Stimulated activated CD4-positive, alpha-beta T cell treated with anti-CD3 and anti-CD28 coated beads, TNF-alpha, amount 100 ng/mL, for 1 hour (primary cell): ENCODE data around the gene SELE.
"Not testable (repeated sequence)": the region's sequence is repeated elsewhere in the genome, so short reads cannot be mapped to it uniquely, and the experiment has no call there.

Source experiments
- DNase-seq, 3 donors: peaks; one replicate each; pipeline ENCODE4 v3.0.0-alpha.2; 2020; ENCODE audit warnings: low read depth in 3 of 3, low spot score in 1 of 3

The SELE gene

DNA sequence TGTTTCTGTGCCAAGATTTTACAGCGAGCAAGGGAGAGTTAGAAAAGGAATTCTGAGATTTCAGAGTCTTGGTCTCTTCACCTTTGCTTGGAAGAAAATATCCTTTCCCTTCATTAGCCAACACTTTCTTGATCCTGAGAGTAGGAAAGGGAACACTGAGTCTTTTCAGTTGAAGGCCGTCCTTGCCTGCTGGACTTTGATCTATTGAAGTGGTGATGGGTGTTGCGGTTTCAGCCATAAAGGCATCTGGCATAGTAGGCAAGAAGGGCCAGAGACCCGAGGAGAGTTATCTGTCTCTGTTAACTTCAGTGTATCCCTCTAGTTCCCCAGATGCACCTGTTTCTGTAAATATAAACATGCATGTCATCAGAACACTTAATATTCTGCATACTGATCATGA, 9.7 kb downstream of the SELE start:
- no peak for DNase-seq

DNA sequence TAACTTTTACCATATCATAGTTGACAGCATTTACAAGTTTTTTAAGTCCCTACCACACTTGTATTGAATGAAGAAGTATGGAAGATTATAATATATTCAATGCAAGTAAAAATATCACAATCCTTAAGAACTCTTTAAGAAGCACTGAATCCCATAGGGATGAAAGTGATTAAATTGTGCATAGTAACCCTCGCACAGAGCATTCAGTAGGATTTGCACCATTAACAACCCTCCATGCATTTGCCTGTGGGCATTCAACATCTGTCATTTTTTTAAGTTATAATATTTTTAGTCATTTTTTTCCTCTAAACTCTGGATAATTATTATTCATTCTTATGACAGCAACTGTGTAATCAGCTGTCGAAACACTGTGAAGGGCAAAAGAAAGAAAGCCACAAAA, 10.1 kb downstream of the SELE start:
- no peak for DNase-seq

DNA sequence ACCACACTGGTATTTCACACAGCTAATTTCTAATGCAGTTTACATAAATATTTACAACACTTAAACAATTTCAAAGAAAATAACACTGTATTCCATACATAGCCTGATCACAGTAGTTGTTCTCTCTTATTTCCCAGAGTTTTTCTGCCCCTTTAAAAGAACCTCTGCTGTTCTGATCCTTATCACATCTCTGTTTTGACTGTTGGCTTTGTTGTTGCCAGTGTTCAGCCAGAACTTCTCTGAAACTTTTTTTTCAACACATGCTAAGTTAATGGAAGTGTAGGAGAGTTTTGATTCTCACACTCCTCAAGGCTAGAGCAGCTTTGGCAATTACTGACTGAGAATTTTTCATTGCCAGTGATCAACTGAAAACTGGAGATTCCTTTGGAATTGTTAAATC, 11.1 kb downstream of the SELE start:
- no peak for DNase-seq

DNA sequence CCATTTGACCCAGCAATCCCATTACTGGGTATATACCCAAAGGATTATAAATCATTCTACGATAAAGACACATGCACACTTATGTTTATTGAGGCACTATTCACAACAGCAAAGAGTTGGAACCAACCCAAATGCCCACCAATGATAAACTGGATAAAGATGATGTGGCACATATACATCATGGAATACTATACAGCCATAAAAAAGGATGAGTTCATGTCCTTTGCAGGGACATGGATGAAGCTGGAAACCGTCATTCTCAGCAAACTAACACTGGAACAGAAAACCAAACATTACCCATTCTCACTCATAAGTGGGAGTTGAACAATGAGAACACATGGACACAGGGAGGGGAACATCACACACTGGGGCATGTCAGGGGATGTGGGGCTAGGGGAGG, 18.8 kb downstream of the SELE start:
- not testable (repeated sequence) for DNase-seq

DNA sequence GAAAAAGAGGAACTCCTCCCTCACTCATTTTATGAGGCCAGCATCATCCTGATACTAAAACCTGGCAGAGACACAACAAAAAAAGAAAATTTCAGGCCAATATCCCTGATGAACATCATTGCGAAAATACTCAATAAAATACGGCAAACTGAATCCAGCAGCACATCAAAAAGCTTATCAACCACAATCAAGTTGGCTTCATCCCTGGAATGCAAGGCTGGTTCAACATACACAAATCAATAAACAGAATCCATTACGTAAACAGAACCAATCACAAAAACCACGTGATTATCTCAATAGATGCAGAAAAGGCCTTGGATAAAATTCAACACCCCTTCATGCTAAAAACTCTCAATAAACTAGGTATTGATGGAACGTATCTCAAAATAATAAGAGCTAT, 20.8 kb downstream of the SELE start:
- not testable (repeated sequence) for DNase-seq

DNA sequence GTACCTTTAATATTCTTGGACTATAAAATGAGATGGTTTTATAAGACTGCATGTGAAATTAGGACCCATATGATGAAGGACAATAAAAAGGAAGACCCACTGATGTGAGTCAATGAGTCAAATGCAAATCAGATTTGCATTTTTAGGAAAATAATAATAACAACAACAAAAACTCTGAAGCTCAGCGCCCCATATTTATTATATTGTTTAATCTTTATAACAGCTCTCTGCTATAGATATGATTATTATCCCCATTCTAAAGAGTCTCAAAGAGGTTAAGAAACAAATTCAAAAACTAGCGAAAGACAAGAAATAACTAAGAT, 21.6 kb downstream of the SELE start:
- DNase-seq, result no peak

DNA sequence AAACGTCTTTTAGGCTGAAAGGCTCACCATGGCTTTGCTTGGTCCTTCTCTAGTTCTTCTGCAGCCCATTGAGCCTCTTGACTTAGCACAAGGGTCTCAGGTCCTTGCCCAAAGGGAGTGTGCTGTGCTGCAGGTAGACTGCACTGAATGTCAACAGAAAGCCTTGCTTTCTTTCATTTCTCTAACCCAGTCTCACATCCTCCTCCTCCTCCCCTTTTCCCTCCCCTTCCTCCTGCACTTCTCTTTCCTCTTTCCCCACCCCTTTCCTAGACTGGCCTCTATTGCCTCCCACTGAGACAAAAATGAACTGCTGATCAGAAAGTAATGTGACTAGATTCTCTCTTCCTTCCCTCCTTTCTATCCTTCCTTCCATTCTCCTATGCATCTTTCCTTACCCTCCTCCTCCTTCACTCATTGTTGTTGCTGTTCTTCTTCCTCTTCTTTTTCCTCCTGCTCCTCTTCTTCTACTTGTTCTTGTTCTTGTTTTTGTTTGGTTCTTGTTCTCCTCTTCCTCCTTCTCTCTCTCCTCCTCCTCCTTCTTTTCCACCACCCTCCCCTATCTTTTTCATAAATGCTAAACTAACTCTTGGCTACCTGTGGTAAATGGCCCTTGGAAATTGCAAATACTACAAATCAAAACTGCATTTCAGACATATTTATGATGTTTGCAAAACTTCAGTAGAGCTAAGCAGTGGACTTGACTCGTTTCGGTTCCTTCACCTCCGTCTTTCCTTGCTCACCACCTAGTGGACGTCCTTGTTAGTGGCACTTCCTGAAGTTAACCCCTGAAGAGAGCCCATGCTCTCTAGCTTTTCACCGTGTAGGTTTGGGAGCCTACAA, 22.2 kb downstream of the SELE start, which contains the start of gene SELL:
Gene SELL (minus strand): TSS at position 152 of the 840 bp plus-strand sequence. CDS start 122 bp downstream, at position 30.
- DNase-seq, result peak; percentile 46 to 52 (median 48)

DNA sequence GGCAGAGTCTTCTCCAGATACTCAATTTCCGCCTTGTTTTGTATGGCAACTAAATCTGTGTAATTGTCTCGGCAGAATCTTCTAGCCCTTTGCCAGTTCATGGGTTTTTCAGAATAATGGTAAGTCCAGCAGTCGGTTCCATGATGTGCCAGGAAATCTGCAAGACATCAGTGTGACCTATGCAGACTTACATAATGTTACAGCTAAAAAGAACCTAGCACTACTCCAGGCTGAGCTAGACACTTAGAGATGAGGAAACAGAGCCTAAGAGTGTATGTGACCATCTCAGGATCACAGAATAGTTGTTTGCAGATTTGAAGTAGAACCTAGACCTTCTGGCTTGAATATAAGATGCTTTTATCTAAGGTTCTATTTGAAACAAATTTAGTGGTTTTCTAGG, 25.2 kb downstream of the SELE start:
- DNase-seq, result no peak

DNA sequence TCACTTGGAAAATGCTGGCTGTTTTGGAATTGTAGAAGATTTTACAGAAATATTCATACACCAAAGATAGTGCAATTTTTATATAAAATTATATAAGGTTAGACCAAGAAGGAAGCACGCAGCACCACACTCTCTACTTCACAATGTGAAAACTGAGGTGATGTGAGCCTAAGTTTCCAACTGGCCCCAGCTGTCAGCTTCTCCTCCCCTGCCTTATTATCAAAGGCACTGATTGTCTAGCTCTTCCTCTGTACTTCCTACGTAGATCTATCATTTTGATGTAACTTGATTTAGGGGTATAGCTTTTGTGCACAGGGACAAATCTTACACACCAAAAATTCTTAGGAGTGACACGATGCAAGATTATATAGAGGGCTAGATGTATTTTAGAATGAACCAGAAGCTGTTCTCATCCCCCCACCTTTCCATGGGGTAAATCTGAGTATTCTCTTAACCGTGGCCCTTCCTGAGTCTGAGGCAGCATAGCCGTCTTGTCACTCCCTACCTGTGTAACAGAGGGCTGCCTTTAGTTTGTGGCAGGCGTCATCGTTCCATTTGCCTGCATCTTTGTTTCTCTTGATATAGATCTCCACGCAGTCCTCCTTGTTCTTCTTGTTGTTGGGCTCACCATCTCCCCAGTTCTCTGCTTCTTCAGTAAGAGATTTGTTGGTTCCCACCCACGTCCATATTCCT, 25.8 kb downstream of the SELE start:
- DNase-seq, result no peak

DNA sequence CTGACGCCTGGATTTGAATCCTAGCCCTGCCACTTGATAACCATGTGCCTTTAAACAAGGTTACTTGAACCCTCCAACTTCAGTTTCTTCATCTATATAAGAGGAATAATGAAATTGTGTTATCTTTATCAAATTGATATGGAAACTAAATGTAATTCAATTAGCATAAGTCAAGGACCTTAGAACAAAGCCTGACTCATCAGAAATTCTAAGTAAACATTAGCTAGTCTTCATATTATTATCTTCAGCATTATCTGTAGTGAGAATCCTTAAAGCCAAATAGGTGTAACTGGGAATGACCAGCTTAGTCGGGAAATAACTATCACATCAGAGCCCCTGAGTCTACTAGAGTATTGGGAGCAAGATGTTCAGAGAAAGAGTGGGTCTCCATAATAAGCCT, 29.1 kb downstream of the SELE start:
- no peak for DNase-seq

DNA sequence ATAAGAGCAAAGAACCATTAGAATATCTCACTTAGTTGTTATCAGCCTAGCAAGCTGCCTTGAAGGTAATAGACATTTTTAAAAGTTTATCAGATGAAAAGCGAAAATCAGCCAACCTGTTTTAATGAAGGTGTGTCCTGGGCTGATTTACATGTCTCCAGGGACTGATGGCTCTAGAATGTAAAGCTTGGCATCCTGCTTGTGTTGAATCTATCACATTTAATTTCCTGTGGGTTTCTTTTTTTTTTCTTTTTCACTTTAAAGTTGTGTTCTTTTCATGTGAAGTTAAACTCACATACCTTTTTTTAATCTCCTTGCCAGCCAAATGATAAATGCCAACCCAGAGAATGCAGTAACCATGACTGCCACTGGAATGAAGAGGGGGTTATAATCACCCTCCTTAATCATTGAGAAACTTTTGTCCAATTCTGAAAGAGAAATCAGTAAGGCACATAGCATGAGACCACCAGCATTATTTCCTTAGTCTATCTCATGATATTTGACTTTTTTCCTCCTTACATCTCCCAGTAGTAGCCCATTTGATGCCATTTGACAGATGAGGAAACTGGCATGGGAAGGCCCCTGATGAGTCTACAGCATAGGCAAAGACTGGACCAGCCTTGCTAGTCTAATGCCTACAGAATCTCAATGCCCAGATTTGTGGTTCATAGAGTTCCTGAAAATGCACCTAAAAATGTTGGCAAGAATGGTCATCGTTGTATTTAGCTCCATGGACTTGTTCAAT, 32.4 kb downstream of the SELE start:
- DNase-seq, result no peak

DNA sequence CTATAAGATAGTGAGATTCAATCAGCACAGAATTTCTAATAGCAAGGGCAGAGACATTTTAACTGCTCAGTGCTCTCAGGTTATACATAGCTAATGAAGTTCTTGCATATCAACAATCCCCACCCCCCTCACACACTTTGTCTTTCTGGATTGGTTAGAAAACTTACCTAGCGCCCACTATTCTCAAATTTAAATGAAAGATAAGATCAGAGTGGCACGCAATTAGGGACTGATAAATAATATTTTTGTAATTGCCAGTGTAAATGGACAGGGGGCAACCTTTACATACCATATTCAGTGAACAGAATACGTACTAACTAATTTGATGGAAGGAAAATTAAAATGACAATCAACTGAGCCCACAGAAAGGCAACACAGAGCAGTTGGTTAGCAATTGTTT, 34.2 kb downstream of the SELE start:
- DNase-seq, result no peak

DNA sequence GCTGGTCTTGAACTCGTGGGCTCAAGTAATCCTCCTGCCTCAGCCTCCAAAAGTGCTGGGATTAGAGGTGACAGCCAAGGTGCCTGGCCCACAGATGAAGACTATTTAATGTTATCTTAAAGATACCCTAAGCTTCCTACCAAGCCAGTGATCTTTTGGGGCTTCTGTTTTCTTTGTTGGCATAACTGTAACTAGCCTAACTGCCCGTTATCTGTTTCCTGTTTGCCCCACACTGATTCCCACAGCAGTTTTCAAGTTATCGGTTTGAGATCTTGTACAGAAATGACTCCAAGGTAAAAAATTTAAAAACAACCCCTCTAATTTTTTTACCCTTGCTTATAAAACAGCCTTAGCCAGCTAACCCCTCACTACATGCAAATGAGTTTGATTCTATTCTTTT, 34.9 kb downstream of the SELE start:
- DNase-seq, result no peak

DNA sequence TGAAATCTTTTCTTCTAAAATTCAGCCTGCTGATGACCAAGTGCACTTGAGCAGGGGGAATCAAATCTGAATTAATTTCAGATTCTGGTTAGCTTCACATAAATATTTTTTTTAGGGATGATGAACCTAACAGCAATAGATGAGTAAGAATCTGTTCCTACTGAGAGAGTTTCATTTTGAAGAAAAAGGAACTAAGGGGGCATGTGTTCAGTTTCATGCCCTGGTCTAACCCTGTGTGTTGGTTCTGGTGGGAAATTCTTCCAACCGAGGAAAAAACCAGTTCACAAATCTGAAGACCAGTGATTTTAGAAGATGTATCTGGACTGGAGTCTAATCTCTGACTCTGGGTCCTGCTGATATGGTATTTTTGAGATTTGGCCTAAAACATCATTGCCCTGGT, 36.1 kb downstream of the SELE start:
- DNase-seq, result no peak

DNA sequence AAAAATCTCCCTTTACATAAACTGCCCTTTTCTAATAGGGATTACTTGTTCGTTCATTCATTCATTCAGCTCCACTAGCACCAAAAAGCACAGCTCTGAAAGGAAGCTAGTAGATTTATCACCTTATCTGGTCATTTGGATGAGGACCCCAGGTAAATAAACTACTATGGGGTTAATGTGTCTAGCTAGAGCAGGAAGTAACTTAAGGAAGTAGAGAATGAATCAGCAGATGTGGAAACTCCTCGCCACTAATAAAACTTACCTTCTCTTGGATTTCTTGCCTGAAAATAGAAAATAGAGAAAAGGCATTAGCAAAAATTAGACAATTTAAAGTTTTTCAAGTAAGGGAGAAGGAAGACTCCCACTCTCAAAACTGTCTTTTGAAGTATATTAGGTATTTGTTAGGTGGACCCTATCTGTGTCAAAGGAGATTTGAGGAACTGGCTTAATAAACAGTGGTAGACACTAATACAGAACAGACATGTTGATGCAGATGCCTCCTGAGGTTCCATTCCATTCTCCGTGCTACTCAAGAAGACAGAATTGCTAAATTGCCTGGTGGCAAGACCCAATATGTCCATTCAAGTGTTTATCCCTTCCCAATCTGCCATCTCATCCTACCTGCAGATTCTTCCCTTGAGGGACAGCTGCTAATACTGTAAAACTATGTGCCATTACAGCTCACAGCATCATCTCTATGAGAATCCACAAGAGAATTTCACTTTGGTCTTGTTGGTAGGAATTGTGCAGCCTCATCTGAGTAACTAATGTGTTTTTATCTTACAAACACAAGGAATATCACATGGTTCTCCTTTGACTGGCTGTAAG, 37.4 kb downstream of the SELE start:
- DNase-seq, result no peak

DNA sequence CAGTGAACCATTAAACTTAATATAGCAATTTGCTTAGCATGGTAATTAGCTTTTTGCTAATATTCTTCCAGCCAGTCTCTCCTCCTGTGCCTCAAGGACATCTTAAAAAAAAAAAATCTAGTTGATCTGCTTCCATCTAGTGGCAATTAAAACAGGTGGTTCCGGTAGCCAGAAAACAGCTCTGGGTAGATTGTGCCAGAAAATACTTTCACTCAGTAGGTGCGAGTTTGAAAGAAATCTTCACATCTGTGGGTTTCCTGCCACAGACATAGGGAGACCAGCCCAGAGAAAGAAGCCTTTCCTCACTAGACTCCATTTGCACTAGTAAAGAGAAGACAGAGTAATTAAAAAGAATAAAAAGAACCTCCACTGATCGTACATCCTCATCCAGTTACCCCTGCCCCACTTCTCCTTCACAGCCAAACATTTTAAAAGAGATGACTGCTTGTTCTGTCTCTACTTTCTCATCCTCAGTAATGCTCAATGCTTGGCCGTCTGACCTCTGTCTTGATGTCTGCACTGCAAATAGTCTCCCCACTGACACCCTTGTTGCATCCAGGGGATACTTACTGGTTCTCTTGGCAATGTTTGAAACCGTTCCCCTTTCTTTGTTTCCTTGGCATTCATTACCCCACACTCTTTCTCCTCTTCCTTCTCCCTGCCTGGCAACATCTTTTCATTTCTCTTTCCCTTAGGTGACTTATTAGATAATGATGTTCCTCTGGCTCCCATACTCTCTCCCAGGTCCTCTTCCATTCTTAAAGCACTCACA, 39.4 kb downstream of the SELE start:
- DNase-seq, result no peak

DNA sequence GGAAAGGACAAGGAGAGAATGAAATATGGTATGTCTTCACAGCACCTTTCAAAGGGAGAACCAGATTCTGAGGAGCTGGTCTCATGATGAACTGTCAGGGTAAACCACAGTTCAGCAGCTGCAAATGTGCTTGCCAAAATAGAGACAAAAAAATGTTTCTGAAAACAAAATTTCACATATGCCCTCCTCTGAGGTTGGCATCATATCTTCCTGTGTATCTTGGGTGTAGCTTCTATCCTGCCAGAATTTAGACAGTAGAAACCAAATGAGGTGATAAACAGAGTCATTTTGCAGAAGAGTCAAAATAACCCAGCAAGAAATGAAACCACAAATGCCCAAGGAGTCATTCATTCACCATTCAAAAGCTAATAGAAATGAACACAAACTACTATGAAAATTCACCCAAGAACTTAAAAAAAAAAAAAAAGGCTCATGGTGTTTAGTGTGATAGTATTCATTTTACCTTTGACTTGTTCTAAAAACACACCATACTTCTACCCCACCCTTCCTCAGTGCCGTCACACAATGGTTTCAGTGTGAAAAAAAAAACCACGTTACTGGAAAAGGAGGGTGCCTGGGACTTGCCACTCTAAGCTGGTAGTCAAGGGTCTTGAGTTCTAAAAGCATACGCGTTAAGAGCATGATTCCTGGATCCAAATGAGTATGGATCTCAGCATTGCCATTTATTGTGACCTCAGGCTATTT, 41.0 kb downstream of the SELE start:
- peak in 1 of 3 donors; percentile 15 for DNase-seq

DNA sequence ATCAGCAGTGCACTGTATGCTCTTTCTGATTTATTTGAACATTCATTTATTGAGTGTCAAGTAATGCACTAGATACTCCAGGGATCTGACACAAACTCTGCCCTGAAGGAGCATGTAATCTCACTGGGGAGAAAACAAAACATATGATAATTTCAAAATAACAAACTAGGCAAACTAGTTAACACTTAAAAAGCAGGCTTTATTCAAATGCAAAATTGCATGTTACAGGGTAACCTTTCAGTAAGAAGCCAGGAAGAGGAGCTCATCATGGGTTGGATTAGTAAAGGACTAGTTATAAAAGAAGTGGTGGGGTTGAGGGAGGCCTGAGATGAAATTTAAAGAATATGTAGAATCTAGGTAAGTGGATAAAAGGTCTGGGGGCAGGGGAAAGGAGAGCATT, 43.4 kb downstream of the SELE start:
- no peak for DNase-seq

DNA sequence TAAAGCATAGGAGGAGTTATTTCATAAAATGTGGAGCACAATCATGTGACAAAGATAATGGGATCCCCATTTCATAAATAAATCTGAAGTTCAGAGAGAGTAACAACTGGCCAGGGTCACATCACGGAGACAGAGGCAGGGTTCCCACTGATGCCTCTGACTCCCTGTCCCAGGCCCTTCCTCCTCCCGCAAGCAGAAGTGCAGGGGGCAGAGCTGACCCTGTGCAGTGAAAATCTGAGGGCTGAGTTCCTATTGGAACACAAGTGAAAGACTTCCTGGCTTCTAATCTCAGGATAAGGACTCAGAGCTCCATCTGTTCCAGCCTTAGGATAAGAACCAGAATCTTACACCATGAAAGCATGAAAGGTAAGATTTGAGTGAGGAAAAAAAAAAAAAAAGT, 44.5 kb downstream of the SELE start:
- no peak for DNase-seq

DNA sequence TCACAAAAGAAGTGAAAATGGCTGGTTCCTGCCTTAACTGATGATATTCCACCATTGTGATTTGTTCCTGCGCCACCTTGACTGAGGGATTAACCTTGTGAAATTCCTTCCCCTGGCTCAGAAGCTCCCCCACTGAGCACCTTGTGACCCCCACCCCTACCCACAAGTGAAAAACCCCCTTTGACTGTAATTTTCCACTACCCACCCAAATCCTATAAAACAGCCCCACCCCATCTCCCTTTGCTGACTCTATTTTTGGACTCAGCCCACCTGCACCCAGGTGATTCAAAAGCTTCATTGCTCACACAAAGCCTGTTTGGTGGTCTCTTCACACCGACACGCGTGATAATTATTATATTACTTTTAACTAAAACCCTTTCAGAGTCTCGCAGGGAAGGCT, 45.5 kb downstream of the SELE start:
- not testable (repeated sequence) for DNase-seq
